Measurements from ENCODE around the gene DCHS2. TPM values are rescaled to one million over a fixed set of nuclear protein-coding genes. Genes with fewer than 3 reads are reported as not detected.

DCHS2 gene
- total and polyA plus RNA-seq, 2 of the 8 experiments (the other 6 are each of a cell fraction or from before 2014, with no cell fraction given): 0.54 to 2.6 TPM

GRCh38 chr4:154230723-154231122 lies 260.9 kb downstream of the DCHS2 start:
- Histone ChIP-seq H3K4me2 (ENCODE audit: insufficient read depth in 1 of 2, low read depth in 2 of 2, low read length in 2 of 2) (no peak overlapping the region), H3K9me3 (ENCODE audit: insufficient read depth in 2 of 2, low read depth in 1 of 2, low read length in 1 of 2) (no peaks in the 10 kb centered on the region), H2BK12ac (ENCODE audit: low read depth, low read length) (no peak overlapping the region), H2AK5ac (ENCODE audit: low read depth, low read length) (no peak overlapping the region), H2BK120ac (replicated peaks; ENCODE audit: low read depth, low read length) (no peak overlapping the region), H3K23ac (ENCODE audit: insufficient read length) (no peak overlapping the region), H2AFZ (ENCODE audit: low read length) (no peak overlapping the region), H3K27me3 (replicated peaks in 1 of 4; ENCODE audit: control insufficient read depth in 3 of 4, extremely low read depth in 1 of 4, insufficient read depth in 3 of 4, low read length in 3 of 4) (no peaks in the 10 kb centered on the region), H4K8ac (ENCODE audit: extremely low read depth, insufficient read depth, low read length) (no peak overlapping the region), H2BK20ac (ENCODE audit: low read length) (no peak overlapping the region), H3K56ac (replicated peaks; ENCODE audit: insufficient read length, low read depth, low read length) (no peak overlapping the region), H4K91ac (replicated peaks; ENCODE audit: insufficient read length, low read length) (no peak overlapping the region), H3K4me1 (replicated peaks in 1 of 4; ENCODE audit: control insufficient read depth in 3 of 4, insufficient read depth in 4 of 4, low read length in 3 of 4) (peaks cover 0 to 6% (median 0%) of the 10 kb centered on the region in 4 experiments; a peak in 1 of 7 replicates), H2BK15ac (ENCODE audit: low read length) (no peak overlapping the region), H3K9ac (replicated peaks in 1 of 4; ENCODE audit: extremely low read depth in 1 of 4, low read depth in 3 of 4, low read length in 3 of 4) (no peak overlapping the region), H3K27ac (ENCODE audit: low read depth, low read length) (no peak overlapping the region), H3K4ac (replicated peaks; ENCODE audit: insufficient read length, low read depth, low read length) (no peak overlapping the region), H3K4me3 (ENCODE audit: extremely low read depth in 1 of 4, insufficient read depth in 2 of 4, low read depth in 3 of 4, low read length in 4 of 4) (no peak overlapping the region), H3K14ac (ENCODE audit: insufficient read length) (no peak overlapping the region), H3K79me1 (ENCODE audit: low read depth, low read length) (no peaks in the 10 kb centered on the region), H4K20me1 (replicated peaks in 1 of 2; ENCODE audit: control insufficient read depth in 1 of 2, insufficient read depth in 2 of 2, low read length in 2 of 2) (no peaks in the 10 kb centered on the region), H4K5ac (ENCODE audit: insufficient read length, low read depth, low read length) (no peak overlapping the region), H3K23me2 (ENCODE audit: low read depth, low read length) (no peaks in the 10 kb centered on the region), H3K79me2 (ENCODE audit: control insufficient read depth in 1 of 2, insufficient read depth in 2 of 2, low read length in 2 of 2) (no peaks in the 10 kb centered on the region), H2BK5ac (ENCODE audit: low read depth, low read length) (no peak overlapping the region), H3K18ac (ENCODE audit: extremely low read depth, low read length) (no peak overlapping the region), H3K36me3 (ENCODE audit: control insufficient read depth in 2 of 4, insufficient read depth in 4 of 4, low read length in 3 of 4) (no peaks in the 10 kb centered on the region)
- 90% methylated on average over 3 of the region's 3 CpGs; no CpG with 5 or more reads in 1 of the 2 experiments for WGBS, 2 experiments (ENCODE audit: extremely low coverage in 1 of 2, insufficient coverage in 1 of 2, insufficient read length in 1 of 2, insufficient replicate concordance in 2 of 2, low coverage in 1 of 2, low lambda C conversion rate in 2 of 2, missing lambda C conversion rate in 1 of 2)
- DNase-seq (ENCODE audit: low read depth in 1 of 2, low spot score in 2 of 2) (no peak), FAIRE-seq (no peak)
- ChIA-PET CTCF (ENCODE audit: partially characterized antibody) (no interaction called here), POLR2A (ENCODE audit: partially characterized antibody) (no interaction called here)
- TF ChIP-seq, protein P1, sequence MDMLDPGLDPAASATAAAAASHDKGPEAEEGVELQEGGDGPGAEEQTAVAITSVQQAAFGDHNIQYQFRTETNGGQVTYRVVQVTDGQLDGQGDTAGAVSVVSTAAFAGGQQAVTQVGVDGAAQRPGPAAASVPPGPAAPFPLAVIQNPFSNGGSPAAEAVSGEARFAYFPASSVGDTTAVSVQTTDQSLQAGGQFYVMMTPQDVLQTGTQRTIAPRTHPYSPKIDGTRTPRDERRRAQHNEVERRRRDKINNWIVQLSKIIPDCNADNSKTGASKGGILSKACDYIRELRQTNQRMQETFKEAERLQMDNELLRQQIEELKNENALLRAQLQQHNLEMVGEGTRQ (IDR thresholded peaks at IDR 0.05; ENCODE audit: low read length): no peak

Data from H1 (cell line).